HG02981 (cell line): ENCODE data around the gene PPP2R3B.
"Not testable (repeated sequence)": the region's sequence is repeated elsewhere in the genome, so short reads cannot be mapped to it uniquely, and the experiment has no call there.

ENCODE experiments used
- ATAC-seq: cut with Tn5 transposase; IDR thresholded peaks from one replicate; pipeline ENCODE4 v1.9.1; 2021; ENCODE audit warnings: mild to moderate bottlenecking, moderate library complexity; ENCODE audit not compliant: unreplicated experiment

PPP2R3B gene

DNA sequence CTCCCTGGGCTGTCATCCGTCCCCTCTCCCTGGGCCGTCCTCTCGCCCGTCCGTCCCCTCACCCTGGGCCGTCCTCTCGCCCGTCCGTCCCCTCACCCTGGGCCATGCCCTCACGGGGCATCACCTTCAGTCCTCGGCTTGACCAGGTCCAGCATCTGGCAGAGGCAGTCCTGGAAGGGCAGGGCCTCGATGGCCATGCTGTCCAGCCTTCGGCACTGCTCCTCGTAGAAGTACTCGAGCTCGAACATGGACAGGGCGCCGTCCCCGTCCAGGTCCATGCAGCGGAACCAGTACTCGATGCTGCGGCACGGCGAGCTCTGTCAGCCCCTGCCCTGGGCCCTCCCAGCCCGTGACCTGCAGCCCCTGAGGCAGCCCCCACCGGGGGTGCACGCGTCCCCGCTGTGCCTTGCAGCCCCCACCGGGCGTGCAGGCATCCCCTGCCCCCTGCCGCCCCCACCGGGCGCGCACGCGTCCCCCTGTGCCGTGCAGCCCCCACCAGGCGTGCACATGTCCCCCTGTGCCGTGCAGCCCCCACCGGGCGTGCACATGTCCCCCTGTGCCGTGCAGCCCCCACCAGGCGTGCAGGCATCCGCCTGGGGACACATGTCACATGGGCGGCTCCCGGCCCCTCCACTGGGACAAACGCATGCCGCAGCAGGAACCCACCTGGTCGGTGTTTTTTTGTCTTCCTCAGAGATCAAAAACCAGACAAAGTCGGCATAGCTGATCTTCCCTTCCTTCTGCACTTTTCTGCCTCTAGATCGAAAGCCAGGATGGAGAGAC is 45.9 kb downstream of the PPP2R3B start:
- no peak for ATAC-seq

DNA sequence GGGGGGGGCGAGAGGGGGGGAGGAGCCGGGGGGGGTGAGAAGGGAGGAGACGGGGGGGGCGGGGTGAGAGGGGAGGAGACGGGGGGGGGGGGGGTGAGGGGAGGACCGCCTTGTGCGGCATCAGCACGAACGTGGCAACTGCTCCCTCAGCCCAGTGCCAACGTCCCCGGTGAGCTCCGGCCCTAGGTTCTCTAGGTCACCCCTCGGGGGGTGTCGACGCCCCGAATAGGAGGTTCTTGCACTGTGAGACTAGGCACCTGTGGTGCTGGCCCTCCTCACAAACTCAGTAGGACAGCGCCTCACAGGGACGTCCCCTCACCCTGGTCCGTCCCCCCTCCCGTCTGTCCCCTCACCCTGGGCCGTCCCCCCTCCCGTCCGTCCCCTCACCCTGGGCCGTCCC is 46.6 kb downstream of the PPP2R3B start:
- no peak for ATAC-seq

DNA sequence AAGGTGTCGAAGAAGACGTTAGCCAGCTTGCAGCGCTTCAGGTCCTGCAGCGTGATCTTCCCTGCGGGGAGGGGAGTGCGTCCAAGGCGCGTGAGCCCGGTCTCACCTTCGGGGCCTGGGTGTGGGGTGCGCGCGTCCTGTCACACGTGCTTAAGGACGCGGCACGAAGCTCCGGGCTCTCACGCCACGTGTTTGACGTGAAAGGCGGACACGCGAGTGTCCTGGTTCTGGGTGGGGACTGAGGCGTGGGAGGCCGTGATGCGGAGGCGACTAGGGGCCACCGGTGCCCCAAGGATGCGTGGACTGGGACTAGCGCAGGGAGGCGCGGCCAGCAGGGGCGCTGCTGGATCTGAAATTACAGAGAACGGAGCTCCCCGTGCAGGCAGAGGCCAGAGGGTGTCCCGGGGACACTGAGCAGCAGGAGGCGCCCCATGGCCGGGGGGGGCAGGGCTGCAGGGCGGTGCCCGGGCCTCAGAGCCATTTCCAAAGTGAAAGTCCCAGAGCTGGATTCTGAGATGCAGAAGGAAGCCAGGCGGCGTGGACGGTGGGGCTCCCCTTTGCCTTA is 47.8 kb downstream of the PPP2R3B start:
- ATAC-seq: no peak

DNA sequence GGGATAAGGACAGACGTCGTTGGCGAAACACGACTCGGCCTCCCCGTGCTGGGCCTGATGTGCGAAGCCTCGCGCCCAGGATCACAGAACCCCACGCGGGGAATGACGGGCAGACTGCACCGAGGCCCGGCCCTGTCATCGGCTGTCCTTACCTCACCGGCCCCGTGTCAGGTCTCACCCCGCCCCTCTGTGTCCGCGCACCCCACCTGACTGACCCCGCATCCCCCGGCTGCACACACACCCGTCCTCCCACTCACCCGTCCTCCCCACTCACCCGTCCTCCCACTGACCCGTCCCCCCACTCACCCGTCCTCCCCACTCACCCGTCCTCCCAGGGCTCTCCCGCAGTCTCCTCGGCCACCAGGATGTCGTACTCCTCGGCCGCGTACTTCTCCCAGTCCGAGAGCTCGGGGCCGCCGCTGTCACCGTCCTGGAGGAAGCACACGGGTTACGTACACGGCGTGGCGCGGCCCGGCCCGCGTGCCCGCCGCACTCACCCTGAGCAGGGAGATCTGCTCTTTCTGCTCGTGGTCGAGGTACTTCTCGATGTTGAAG is 48.3 kb downstream of the PPP2R3B start:
- no peak for ATAC-seq

DNA sequence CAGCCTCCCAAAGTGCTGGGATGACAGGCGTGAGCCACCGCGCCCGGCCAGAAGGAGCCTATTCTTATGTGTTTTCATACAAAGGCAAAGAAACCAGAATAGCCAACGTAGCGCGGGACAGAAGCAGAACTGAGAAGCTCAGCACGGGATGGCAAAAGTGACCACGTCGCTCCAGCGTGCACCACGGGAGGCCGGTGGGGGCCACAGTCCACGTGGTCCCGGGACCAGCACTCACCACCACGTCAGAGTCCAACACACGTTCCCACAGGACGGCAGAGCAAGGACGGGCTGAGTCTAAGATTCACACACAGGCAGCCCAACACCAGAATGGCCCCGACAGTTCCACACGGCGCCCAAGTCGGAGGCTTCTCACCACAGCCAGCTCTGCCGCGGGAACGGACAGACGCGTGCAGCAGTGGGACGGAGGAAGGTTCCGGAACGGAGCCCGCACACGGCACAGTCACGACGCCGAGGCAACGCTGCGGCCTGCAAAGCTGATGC is 49.3 kb downstream of the PPP2R3B start:
- no peak for ATAC-seq

DNA sequence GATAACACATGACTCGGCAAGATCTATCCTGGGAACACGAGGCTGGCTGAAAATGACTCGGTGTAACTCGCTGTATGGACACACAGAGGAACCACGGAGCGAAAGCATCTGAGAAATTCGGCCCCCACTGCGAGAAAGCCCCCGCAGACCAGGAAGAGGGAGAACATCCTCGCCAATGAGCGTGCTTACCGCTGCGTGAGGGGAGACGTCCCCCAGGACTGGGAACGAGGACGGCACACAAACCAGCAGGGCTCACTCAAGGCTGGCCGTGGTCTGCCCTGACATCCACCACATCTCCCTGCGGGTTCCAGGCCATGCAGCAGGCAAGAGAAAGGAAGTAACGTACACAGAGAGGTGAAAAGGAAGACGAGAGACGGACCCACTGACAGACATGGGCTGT is 50.5 kb downstream of the PPP2R3B start:
- no peak for ATAC-seq

DNA sequence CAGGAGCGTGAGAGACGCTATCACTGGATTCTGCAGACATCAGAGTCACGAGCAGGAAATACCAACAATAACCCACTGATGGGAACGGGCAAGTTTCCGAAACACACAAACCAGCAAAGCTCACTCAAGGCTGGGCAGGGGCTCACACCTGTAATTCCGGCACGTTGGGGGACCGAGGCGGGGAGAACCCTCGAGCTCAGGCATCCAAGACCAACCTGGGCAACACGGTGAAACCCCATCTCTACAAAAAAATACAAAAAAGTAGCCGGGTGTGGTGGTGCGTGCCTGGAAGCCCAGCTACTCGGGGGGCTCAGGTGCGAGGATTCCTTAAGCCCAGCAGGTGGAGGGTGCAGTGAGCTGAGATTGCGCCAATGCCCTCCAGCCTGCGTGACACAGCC is 51.0 kb downstream of the PPP2R3B start:
- ATAC-seq: no peak

DNA sequence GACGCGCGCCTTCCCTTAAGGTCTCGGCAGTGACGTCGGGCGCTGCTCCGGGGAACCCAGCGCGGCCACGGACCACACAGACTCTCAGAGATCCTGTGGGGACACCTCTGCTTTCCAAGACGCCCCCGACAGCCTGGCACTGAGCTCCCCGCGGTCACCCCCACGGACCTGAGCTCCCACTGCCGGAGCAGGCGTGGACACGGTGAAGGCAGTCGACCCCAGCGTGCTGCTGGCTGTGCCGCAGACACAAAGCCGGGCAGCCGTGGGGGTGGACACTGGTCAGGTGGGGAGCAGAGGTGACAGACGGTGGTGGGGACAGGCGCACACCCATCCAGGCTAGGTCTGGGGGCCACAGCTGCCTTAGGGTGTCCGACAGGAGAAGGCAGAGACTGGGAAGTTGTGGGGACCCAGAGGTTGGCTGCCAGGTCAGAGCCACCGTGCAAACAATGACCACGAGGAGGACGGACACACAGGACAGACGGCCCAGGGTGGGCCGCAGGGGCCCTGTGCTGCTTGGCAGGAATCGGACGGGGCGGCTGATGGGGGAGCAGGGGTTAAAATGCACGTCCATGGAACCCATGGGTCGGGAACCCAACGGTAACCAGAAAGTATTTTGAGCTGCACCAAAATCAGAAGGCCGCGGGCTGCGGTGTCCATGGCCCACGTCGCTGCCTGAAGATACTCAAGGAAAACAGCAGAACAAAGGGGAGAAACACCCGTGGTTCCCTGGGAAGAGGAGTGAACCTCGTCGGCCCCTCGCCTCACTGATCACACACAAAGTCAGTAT is 51.5 kb downstream of the PPP2R3B start:
- no peak for ATAC-seq

DNA sequence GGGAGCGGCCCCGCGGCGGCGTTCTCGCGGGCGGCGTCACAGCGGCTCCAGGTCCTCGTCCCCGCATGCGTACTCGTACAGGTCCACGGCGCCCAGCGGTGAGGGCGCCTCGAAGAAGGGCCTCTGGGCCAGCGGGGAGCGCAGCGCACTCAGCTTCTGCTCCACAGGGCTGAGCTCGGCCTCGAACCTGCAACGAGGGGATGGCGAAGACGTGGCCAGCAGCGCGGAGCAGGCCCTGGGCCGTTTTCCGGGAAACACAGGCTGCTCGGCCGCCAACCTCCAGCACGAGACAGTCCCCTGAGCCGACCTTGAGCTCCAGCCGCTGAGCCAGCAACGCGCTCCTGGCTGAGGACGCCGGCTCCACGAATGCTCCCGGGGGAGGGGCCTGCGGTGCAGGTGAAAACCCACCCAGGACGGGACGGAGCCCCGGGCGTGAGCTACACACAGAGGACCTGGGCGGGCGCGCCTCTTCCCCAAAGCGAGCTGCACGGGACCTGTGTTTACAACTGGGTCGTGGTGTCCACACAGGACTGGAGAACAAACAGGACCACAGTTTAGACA is 52.3 kb downstream of the PPP2R3B start:
- no peak for ATAC-seq

DNA sequence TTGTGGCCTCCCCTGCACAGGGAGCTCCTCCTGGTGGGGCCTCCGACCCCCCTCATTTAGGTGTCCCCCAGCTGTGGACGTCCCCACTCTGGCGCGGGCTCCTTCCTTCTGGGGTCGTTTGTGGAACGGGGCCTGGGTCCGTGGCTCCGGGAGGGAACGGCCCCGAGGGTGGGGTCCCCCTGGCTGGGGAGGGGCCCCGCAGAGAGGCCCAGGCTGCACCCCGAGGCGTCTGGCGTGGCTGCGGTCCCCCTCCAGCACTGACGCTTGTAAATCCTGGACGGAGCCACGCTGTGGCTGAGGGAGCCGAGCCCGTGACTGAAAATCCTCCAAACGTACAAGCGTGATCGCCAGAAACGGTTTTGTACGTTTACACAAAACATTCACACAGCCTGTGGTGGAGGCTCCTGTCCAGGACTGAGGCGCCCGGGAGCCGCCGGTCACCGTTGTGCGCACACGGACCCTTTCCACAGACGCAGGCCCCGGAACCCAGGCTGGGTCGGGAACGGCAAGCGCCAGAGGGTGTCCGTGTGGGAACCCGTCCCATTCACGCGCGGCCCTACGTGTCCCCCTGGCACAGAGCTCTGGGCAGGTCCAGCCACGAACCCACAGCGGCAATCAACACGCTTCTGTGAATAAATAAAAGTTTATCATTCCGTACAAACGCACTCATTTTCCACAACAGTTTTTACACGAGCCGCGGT is 52.9 kb downstream of the PPP2R3B start:
- ATAC-seq: no peak

DNA sequence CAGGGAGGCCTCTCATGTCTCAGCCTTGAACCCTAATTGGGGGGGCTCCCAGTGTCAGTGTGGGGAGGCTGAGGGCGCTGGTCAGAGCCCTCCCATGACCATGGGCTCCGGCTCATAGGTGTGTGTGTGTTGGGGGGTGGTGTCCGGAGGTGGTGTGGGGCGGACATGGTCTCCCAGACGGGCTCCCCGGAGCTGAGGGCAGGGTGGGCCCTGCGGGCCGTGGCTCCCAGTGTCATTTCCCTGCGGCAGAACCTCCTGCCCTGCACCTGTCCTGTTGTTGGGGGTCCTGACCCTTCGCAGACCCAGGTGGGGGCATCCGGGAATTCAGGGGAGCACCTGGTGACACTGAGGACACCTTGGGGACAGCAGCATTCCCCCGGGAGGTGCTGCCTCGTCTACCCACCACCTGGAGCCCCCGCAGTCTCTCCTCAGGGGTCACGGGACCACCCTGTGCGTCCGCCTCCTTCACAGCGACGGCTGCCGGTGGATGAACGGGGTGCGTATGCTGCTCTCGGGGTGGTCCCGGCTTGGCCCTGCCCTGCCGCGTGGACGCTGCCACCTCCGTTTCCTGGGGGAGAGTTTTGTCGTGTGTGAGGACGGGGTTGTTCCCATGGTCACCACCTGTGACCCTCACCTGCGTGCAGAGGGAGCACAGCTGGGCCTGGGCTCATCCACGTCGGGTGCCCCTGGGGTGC is 53.6 kb downstream of the PPP2R3B start:
- no peak for ATAC-seq

DNA sequence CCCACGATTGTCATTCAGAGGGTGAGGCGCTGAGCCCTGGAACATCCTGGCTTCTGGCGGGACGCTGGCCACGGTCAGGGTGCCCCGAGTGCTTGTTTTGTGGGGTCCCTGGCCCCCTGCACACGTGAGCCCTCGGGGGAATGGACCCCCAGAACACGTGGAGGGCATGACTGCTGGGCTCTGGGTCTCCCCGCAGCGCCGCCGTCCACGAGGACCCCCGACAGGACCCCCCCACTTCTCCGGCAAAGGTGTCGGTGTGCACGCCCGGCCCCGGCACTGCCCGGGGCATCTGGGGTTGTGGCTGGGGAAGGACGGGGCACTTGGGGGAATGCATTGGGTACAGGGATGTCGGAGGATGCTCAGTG is 54.2 kb downstream of the PPP2R3B start:
- ATAC-seq: no peak

DNA sequence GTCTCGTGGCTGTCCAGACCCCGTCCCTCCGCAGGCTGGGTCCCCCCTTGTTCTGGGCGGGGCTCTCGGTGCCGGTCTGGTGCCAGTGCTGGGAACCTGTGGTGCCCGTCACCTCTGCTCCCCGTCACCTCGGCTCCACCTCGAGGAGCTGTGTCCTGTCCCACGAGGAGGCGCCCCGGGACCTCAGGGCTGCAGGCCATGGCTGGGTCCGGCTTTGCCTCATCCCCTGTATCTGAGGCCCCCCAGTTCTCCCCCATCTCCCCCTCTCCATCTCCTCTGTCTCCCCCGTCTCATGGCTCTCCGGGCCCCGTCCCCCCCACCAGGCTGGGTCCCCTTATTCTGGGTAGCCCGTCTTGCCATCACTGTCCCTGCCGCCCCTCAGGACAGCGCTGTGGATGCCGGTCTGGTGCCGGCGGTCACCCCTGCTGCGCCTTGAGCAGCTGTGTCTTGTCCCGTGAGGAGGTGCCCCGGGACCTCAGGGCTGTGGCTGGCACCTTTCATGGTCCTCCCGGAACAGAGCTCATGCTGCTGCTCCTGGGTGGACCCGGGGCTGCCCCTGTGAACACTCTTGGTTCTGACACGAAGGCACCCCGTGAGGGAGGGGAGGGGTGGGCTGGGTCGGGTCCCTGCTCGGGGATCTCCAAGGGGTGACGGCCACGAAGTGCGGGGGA is 54.7 kb downstream of the PPP2R3B start:
- no peak for ATAC-seq

DNA sequence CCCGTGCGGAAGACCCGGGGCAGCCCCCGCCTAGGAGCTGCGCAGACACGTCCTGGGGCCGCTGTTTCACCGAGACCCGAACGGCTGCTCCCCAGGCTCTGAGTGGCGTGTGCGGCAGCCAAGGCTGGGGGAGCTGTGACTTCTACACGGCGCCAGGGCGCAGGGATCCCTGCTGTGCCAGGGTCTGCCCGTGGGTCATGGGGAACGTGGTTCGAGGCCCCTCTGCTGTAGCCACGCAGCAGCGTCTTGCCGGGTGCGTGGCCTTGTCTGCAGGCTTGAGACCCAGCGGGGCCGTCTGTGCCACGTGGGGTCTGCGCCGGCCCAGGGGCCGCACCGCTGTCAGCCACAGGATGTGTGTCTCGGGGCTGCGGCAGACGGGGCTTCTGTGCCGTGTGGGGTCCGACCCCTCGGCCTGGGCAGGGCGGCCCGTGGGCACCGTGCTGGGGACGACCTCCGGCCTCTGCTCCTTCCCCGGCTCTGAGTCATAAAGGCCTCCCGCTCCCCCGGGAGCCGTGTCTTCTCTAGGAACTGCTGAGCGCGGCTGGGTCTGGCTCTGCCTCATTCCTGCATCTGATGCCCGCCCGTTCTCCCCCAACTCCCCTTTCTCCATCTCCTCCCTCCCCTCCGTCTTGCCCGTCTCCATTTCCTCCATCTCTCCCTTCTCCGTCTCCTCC is 55.4 kb downstream of the PPP2R3B start:
- no peak for ATAC-seq

DNA sequence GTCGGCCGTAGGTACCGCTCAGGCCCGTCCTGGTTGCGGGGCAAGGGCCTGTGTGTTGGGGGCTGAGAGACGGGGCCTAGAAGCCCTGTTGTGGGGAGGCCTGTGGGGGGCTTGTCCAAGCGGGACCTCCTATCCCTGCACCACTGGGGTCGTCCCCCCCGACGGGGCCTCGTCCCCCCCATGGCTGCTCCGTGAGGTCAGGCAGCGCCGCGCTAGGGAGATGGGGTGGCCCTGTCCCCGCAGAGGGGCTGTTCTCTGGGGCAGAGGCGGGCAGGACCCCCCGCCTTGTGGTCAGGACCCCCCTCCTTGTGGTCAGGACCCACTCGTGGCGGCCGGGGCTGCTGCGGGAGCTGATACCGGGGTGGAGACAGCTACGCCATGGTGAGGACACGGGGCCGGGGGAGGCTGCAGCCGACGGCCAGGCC is 56.0 kb downstream of the PPP2R3B start:
- no peak for ATAC-seq

DNA sequence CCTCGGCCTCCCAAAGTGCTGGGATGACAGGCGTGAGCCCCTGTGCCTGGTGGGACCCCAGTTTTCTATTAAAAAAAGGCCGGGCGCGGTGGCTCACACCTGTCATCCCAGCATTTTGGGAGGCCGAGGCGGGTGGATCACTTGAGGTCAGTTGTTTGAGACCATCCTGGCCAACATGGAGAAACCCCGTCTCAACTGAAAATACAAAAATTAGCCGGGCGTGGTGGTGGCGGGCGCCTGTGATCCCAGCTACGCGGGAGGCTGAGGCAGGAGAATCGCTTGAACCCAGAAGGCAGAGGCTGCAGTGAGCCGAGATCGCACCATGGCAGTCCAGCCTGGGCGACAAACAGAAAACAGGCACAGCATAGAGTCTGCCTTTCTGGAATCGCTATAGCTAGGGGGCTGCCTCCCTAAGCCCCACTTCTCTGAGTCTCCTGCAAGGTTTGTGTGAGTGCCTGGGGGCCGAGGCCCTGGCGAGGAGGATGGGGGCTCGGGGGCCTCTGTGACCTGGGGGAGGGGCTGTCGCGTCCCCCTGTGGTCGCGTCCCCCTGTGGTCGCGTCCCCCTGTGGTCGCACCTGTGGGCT is 56.5 kb downstream of the PPP2R3B start:
- not testable (repeated sequence) for ATAC-seq

DNA sequence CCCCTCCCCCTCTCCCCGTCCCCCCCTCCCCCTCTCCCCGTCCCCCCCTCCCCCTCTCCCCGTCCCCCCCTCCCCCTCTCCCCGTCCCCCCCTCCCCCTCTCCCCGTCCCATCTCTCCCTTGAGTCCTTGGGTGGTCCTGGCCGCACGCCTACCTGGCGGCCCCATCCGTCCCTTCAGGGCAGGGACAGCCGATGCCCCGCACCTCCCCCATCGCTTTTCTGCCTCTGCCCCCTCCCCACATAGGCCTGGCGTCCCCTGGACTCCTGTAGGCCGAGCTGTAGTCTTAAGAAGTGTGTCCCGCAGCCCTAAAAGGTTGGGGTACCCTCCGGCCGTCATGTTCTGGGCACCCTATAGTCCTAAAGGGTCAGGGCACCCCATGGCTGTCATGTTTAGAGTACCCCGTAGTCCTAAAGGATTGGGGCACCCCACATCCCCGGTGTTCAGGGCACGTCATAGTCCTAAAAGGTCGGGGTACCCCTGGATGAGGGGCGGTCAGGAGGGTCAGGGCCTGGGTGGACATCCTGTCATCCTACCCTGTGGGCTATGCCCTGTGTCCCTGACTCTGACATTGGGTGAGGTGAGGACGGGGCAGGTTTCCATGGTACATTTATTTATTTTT is 57.3 kb downstream of the PPP2R3B start:
- no peak for ATAC-seq

DNA sequence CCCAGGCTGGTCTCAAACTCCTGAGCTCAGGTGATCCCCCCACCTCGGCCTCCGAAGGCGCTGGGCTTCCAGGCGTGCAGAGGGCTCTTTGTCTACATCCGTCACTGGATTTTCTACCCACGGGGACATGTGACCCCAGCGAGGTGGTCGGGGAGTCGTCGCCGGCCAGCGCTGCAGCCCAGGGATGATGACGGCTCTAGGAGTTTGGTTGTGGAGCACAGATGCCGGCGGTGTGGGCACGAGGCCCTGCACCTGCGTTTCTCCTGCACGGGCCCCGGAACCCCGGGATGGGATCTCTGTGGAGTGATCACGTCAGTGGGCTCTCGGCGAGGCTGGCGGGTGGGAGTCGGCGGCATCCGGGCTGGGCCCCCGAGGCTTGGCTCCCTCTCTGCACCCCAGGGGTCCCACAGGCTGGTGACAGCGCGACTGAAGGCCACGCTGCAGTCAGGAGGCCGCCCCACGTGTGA is 59.0 kb downstream of the PPP2R3B start:
- no peak for ATAC-seq
